Endometrial microvascular endothelial cells (primary cell): ENCODE results near the gene SEC62. TPM values are rescaled to one million over a fixed set of nuclear protein-coding genes. Genes with fewer than 3 reads are reported as not detected.

Experiments used
- in situ Hi-C: cut with HindIII; loops from 2 replicates; pipeline ENCODE4 v1.10.0; 2017; ENCODE audit warnings: low sequenced_read_pairs, low pct_unique_long_range_greater_than_20kb; ENCODE audit errors: inconsistent ontology term
- total RNA-seq: library from RNA; depleted of rRNA; stranded (reverse); fragments of >200 nt; gene quantifications from one replicate; pipeline ENCODE4 v1.2.3, GENCODE V29; 2015; ENCODE audit errors: inconsistent ontology term

The SEC62 gene
- total RNA-seq, 1 donor from 2014 or later = 24.9 TPM

GRCh38 chr3:169965562-169966427 lies 812 bp upstream of the SEC62 start:
- in situ Hi-C loops = no loop called here

- in situ Hi-C loops = no loop called here
Measured at GRCh38 chr3:169966951-169967915, 626 bp downstream of the SEC62 start.

- in situ Hi-C loops = no loop called here
Measured at GRCh38 chr3:169968224-169968885, 1.7 kb downstream of the SEC62 start.

GRCh38 chr3:169969174-169970095 lies 2.8 kb downstream of the SEC62 start:
- in situ Hi-C loops = no loop called here

GRCh38 chr3:169970847-169971246 lies 4.2 kb downstream of the SEC62 start:
- in situ Hi-C loops = no loop called here

- in situ Hi-C loops = no loop called here
Measured at GRCh38 chr3:169971522-169971921, 4.9 kb downstream of the SEC62 start.

- in situ Hi-C loops = no loop called here
Measured at GRCh38 chr3:169980055-169980454, 13.4 kb downstream of the SEC62 start.

- in situ Hi-C loops = no loop called here
Measured at GRCh38 chr3:169984292-169984691, 17.7 kb downstream of the SEC62 start.

- in situ Hi-C loops = no loop called here
Measured at GRCh38 chr3:169990431-169990830, 23.8 kb downstream of the SEC62 start.

GRCh38 chr3:169992156-169992555 lies 25.5 kb downstream of the SEC62 start:
- in situ Hi-C loops = no loop called here

- in situ Hi-C loops = no loop called here
Measured at GRCh38 chr3:169992781-169993180, 26.2 kb downstream of the SEC62 start.

- in situ Hi-C loops = no loop called here
Measured at GRCh38 chr3:169993761-169994160, 27.2 kb downstream of the SEC62 start.

- in situ Hi-C loops = no loop called here
Measured at GRCh38 chr3:169996063-169996462, 29.5 kb downstream of the SEC62 start.

- in situ Hi-C loops = no loop called here
Measured at GRCh38 chr3:169998668-169999131, 32.1 kb downstream of the SEC62 start.

- in situ Hi-C loops = no loop called here
Measured at GRCh38 chr3:169999433-169999832, 32.8 kb downstream of the SEC62 start.

- in situ Hi-C loops = no loop called here
Measured at GRCh38 chr3:170000051-170000450, 33.4 kb downstream of the SEC62 start.

- in situ Hi-C loops = no loop called here
Measured at GRCh38 chr3:170002231-170002630, 35.6 kb downstream of the SEC62 start.

- in situ Hi-C loops = no loop called here
Measured at GRCh38 chr3:170002879-170003278, 36.3 kb downstream of the SEC62 start.
